Fibroblast of skin of left biceps (primary cell): ENCODE data around the gene MGAT1.
"Not testable (repeated sequence)": the region's sequence is repeated elsewhere in the genome, so short reads cannot be mapped to it uniquely, and the experiment has no call there.

Experiments
- DNase-seq, 2 experiments: peaks; one replicate each; pipeline ENCODE4 v3.0.0-alpha.2; 2013; ENCODE audit warnings: low read depth in 2 of 2

MGAT1 gene

GRCh38 chr5:180806351-180807011, 3.9 kb upstream of the MGAT1 start:
- DNase-seq = no peak

GRCh38 chr5:180804129-180804618, 1.6 kb upstream of the MGAT1 start:
- no peak for DNase-seq

GRCh38 chr5:180803181-180804128, 849 bp upstream of the MGAT1 start:
- DNase-seq = no peak

GRCh38 chr5:180801596-180802324, 846 bp downstream of the MGAT1 start:
- no peak for DNase-seq

GRCh38 chr5:180799902-180800801, 2.5 kb downstream of the MGAT1 start:
- DNase-seq = no peak

DNA sequence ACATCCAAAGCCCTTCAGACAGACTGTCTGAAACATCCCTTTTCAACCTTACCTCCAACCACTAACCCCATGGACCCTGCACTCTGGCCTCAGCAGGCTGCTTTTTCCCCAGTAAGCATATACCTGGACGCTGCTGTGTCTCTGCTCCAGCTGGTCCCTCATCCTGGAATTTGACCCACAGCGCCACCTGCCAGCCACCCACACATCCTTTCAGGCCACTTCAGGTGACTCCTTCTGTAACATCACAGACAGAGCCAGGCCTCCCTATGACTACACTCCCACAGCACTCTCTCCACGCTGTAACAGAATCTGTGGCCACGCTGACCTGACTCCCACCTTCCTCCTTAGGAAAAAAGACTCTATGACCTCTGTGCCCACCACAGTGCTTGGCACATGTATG, 3.4 kb downstream of the MGAT1 start:
- no peak for DNase-seq

DNA sequence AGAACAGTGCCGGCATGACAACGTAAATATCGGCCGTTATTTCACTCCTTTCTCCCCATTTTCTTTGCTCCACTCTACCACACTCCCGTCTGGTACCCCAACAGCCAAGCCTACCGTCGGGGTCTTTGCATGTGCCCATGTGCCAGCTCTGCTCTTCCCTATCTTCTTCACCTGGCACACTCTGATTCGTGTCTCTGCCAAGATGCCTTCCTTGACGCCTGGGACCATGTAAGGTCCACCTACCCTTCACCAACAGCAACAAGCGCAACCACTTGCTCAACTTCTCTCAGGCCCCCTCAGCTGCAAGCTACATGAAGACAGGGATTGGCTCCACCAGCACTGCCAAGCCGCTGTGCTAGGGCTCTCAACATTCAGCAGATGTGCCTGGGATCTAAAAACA, 4.4 kb downstream of the MGAT1 start:
- no peak for DNase-seq

DNA sequence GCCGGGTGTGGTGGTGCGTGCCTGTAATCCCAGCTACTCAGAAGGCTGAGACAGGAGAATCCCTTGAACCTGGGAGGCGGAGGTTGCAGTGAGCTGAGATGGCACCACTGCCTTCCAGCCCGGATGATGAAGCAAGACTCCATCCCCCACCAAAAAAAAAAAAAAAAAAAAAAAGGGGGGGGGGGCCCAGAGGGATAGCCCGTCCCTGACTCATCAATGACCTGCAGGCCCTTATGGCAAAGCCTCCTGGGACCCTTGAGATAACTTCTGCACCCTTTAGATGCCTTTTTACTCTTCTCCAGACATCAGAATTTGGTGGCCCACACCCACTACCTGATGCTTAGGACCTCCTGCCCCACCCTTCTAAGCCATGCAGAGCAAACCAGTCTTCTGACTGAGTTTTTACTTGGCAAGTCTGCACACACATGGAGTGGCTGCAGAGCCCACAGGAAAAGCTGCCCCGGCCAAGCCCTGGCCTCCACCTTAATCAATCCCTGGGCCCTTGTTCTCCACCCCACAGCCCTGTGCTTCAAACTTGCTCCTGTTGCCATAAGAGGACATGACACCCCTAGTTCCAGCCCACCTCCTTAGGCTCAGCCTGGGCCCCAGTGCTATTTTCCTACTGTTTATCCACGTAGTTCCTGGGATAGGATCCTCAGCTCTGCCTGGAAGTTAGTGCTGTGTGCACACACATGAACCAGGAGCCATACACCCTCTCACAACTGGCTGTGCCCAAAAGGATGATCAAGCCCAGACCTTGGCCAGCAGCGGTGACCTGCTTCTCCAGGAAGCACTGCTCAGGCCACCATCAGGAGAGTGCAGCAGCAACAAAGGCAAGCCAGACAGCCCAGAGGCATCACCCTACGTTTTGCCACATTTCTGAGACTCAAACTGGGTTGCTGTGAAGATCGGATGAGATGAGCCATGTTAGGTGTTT, 5.1 kb downstream of the MGAT1 start:
- no peak for DNase-seq

- no peak for DNase-seq
Observed at GRCh38 chr5:180795771-180796313, 6.8 kb downstream of the MGAT1 start.

GRCh38 chr5:180792965-180793287, 9.7 kb downstream of the MGAT1 start:
- no peak for DNase-seq

DNA sequence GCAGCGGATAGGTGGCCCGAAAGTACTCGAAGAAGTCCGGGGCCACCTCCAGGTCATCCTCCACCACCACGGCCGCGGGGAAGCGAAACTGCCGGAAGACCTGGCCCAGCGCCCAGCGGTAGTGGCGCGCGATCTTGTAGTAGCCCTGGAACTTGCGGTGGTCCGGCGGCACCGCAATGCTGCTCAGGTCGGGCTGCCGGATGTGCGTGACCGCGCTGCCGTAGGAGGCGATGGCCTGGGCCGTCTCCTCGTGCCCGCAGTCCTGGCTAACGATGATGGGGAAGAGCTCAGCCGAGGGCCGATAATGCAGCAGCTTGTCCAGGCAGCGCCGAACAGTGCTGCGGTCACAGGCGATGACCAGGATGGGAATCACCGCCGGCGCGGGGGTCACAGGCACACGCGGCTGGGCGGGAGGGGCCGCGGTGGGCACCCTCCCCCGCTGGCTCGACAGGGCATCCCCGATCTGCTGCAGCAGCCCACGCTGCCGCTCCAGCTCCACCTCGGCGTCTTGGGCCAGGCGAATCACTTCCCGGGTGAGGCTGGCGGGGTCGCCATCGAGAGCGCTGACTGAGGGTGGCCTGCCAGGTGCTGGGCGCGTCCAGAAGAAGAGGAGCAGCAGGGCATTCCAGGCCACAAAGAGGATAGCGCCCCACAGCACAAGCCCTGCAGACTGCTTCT, 10.2 kb downstream of the MGAT1 start:
- DNase-seq = no peak

- DNase-seq = no peak
Observed at GRCh38 chr5:180791611-180792213, 10.9 kb downstream of the MGAT1 start.

GRCh38 chr5:180790524-180790923, 12.1 kb downstream of the MGAT1 start:
- no peak for DNase-seq

DNA sequence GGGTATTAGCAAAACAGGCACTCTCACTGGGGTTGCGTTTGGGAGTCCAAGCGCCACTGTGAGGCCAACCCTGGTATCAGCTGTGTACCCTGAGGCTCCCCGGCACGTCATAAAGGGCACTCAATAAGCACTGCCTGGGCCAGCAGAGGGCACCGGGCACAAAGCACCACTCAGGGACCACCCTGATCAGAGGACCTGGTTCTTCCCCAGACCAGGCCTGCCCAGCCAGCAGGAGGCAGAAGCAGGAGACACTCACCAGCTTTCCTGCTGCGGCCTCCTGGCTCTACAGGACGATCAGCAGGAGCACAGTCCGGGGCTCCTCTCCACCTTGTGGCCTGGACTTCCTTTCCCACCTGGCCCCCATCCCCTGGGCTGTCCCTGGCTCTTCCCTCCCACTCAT, 12.6 kb downstream of the MGAT1 start:
- DNase-seq = no peak

DNA sequence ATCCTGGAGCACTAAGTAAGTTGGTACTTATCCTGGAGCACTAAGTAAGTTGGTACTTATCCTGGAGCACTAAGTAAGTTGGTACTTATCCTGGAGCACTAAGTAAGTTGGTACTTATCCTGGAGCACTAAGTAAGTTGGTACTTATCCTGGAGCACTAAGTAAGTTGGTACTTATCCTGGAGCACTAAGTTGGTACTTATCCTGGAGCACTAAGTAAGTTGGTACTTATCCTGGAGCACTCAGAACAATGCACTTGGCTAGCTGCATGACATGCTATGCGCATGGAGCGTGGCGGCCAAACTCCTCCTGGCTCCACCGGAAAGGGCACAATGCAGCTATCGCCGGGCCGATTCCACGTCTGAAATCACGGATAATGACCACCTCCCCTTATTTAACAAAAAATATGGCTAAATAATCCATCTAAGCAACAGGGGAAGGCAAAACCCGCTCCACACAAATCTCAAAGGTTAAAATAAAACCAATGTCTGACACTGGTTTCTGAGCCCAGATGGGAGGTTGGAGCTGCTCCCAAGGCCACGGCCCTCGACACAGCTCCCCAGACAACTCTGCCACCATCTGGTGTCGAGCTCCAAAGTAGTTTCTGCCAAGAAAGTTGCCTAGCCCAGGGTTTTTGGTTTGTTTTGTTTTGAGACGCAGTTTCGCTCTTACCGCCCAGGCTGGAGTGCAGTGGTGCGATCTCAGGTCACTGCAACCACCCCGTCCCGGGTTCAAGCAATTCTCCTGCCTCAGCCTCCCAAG, 13.8 kb downstream of the MGAT1 start:
- DNase-seq = not testable (repeated sequence)

DNA sequence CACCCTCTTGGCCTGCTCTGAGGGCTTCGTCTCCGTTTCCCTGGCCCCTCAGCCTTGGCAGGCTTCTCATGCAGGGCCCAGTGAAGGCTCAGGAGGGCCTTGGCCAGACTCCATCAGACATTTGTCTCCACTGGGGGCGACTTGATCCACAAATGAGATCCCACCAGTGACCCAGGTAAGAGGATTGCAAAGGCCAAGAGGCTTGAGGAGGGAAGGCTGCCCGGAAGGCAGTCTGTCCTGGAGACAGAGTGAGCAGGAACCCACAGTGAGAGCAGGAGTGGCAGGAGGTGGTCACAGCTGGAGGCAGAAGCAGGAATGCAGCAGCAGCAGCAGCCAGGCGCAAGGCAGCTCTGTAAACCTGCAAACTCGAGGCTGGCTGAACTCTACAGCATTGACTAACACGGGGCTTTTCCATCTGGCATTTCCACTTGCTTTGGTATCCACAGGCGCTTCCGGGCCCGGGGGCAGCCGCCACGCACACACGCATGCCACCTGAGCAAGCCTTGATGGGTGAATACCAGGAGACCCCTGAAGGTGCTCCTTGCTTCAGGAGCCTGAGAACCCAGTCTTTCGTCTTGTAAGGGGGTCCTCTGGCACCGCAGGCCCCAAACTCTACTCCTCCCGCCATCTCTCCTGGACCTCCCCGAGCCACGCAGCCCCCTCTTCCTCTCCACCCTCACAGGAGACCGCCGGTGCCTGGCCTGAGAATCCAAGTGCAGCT, 14.7 kb downstream of the MGAT1 start:
- no peak for DNase-seq
